Fibroblast of skin of back (primary cell): ENCODE data around the gene POU5F1. TPM values are rescaled to one million over a fixed set of nuclear protein-coding genes. Genes with fewer than 3 reads are reported as not detected.
"Not testable (repeated sequence)": the region's sequence is repeated elsewhere in the genome, so short reads cannot be mapped to it uniquely, and the experiment has no call there.

Experiments used
- DNase-seq: peaks from one replicate; pipeline ENCODE4 v3.0.0-alpha.2; 2013
- polyA plus RNA-seq, 2 experiments: library from polyadenylated mRNA; unstranded; fragments of 120-200 nt; gene quantifications; one replicate each; pipeline ENCODE4 v1.2.1, GENCODE V29; 2013; ENCODE audit not compliant: insufficient read length in 2 of 2

The POU5F1 gene
- polyA plus RNA-seq (2013, experiment 1 of 2; ENCODE audit: insufficient read length) = 0.49 TPM
- polyA plus RNA-seq (2013, experiment 2 of 2; ENCODE audit: insufficient read length) = not detected

DNA sequence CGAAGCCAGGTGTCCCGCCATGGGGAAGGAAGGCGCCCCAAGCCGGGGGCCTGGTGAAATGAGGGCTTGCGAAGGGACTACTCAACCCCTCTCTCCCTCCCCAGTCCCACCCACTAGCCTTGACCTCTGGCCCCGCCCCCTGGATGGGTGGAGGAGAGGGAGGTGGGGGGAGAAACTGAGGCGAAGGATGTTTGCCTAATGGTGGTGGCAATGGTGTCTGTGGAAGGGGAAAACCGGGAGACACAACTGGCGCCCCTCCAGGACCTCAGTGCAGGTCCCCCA lies at the start of gene POU5F1:
Gene POU5F1 (minus strand): TSS at position 83 of the 282 bp plus-strand sequence. CDS start 62 bp downstream, at position 21.
- DNase-seq = no peak

DNA sequence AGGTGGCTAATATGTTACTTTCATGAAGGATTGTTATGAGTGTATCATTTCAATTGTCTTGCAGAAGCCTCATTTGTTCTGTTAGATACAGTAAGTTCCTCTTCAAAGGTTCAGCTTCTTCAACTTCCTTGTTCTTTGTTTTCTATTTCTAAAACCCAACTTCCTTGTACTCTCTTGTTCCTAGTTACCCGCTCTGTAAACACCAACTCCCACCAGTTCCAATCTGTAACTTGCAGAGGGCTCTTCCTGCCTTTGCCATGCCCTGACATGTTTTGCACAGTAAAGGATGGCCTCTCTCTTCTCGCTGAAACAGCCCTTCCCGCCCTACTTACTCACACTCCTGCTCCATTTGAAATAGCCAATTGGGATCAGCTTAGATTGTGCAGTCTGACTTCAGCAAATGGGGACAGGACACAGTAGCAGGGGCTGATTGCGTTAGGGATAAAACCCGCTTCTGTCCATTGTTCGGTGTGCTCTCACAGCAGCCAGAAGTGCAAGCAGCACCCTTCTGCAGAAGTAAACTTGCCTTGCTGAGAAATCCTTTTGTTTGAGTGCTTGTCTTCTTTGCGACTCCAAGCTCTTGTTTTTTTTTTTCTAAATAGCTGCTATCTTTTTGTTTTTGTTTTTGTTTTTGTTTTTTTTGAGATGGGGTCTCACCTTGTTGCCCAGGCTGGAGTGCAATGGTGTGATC lies 45.9 kb upstream of the POU5F1 start:
- DNase-seq = no peak

DNA sequence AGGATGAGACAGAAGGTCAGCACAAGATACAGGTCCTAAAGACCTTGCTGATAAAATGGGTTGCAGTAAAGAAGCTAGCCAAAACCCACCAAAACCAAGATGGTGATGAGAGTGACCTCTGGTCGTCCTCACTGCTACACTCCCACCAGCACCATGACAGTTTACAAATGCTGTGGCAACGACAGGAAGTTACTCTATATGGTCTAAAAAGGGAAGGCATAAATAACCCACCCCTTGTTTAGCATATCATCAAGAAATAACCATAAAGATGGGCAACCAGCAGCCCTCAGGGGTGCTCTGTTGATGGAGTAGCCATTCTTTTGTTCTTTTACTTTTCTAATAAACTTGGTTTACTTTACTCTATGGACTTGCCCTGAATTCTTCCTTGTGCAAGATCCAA lies 44.7 kb upstream of the POU5F1 start:
- DNase-seq = not testable (repeated sequence)

DNA sequence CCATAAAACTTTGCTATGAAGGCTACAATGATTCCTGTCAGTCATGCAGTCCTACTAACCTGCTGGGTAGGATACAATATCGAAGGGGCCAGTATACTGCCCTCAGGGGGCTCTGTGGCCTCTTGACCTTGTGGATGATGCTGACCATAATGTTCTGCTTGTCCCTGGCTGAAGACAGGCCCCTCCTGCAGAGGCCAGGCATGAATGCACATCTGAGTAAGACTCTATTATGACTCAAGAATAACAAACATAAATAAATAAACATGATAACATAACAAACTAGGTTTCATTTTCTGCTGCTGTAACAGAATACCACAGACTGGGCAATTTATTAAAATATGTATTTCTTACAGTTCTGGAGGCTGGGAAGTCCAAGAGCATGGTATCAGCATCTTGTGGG lies 44.0 kb upstream of the POU5F1 start:
- DNase-seq = peak; percentile 3

DNA sequence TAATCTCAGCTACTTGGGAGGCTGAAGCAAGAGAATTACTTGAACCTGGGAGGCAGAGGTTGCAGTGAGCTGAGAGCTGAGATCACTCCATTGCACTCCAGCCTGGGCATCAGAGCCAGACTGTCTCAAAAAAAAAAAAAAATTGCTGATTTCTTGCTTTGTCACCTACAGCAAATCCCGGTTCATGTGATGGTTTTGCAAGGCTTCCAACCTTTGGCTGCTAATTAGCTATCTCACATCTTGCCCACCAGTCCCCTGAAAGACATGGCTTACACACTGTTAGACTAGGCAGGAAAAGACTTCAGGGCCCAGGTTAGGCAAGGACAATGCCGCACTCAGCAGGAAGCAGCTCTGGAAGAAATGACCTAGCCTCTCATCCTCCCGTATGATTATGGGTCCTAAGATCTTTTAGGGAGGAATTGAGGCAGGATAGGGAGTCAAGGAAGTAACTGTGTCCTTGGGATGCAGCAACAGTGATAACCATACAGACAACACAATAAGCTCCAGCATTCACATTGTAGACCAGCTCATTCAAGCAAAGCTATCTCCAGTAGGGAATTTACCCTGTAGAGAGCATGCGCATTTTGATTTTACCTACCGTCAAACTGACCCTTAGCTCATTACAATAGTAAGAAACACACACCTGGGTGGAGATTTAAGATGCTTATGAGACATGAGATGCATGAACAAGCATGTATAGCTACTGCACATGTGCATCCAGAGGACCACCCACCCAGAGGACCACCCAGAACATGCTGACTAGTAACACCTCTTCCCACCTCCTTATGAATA lies 40.5 kb upstream of the POU5F1 start:
- no peak for DNase-seq

DNA sequence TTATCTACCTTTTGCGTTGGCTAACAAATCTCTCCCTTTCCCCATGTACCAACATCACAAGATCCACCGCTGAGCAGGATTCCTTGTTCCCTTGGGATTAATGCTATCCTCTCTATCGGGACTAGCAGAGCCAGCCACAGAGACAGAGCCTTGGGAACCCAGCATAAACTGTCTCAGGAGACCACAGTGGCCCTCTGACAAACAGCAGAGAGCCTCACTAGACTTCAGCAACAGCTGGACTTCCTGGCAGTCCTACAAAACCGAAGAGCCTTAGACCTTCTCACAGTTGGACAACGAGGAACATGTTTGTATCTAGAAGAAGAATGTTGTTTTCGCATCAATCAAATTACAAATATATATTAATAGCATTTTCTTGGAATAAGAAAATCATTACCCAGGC lies 39.6 kb upstream of the POU5F1 start:
- DNase-seq = no peak

DNA sequence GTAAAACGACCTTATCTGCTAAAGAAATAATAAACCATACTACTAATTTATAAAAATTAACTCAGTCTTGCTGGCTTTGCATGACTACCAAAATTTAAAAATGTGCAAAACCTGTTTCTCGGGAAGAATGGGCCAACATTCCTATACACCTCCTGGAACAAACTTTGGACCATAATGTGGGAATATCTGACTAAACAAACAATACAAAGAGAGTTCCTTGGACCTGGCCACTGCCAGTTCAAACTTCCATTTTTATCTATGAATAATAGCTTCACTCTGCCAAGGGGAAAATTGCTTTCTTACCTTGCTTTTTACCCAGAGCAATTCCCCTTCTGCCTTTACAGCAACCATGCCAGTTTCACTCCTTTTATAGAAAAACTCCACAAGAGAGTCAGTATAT lies 38.7 kb upstream of the POU5F1 start:
- no peak for DNase-seq

DNA sequence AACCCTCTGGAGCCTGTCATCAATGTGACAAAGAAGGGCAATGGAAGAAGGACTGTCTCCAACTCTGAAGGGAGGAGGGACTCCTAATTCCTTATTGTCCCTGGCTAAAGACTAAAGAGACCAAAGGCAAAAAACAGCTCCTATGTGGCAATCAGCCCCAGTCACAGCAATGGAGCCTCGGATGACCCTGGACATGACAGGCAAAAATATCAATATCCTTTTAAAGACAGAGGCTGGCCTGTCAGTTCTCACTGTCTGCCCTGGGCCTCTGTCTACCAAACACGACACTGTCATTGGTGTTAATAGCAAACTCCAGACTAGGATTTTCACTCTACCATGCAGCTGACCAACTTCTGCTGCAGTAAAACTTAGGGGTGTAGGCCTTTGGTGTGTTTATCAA lies 38.0 kb upstream of the POU5F1 start:
- DNase-seq = no peak

DNA sequence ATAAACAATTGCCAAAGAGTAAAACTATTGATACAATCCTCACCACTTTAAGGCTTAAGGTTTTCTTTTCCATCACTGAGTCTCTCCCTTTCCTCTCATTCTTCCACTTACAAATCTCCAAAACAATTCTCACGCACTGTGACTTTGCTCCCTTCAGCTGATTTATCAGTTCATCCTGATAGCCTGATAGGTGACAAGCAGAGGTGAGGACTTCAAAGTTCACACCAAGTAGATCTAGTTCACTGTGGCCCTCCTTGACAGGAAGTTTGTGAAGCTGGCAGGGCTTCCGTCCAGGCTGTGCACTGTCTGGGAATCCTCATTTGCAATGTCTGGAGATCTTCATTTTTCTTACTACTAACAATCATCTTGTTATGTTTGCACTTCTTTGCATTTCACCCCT lies 35.2 kb upstream of the POU5F1 start:
- DNase-seq = no peak

DNA sequence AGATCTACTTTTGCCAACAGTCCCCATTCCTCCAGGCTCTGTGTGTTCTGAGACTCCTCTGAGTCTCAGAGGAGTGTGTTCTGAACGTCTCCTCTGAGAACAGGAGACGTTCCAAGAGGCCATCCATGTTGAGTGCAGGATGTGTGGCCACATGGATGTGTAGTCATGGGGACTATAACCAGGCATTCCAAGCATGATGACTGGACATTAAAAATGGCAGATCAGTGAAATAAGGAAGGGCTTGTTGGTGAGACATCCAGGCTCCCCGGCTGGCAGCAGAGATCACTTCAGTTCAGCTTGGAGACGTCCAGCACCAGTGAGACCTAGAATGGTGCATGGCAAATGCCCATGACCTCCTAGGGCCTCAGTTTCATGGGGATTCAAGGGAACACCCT lies 34.3 kb upstream of the POU5F1 start:
- DNase-seq = peak; percentile 30

DNA sequence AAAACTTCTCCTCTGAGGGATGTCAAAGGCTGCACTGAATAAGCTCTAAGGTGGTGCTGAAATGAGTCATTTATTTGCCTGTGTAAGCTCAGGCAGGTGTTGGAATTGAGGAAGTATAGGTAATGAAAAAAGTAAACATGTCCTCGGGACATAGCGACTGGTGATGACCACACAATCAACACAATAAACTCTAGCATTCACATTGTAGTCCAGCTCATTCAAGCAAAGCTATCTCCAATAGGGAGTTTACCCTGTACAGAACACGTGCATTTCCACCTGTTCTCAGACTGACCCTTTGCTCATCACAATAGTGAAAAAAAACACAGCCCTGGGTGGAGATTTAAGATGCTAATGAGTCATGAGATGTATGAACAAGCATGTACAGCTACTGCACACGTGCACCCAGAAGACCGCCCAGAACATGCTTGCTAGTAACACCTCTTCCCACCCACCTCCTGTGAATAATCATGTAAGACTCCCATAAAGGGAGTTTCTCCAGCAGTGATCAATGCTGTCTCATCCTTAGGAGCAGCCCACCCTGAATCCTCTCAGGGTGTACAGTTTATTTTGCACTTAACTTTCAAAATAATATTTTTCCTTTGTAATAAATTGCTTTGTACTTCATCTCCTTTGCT lies 33.0 kb upstream of the POU5F1 start:
- peak; percentile 45 for DNase-seq

DNA sequence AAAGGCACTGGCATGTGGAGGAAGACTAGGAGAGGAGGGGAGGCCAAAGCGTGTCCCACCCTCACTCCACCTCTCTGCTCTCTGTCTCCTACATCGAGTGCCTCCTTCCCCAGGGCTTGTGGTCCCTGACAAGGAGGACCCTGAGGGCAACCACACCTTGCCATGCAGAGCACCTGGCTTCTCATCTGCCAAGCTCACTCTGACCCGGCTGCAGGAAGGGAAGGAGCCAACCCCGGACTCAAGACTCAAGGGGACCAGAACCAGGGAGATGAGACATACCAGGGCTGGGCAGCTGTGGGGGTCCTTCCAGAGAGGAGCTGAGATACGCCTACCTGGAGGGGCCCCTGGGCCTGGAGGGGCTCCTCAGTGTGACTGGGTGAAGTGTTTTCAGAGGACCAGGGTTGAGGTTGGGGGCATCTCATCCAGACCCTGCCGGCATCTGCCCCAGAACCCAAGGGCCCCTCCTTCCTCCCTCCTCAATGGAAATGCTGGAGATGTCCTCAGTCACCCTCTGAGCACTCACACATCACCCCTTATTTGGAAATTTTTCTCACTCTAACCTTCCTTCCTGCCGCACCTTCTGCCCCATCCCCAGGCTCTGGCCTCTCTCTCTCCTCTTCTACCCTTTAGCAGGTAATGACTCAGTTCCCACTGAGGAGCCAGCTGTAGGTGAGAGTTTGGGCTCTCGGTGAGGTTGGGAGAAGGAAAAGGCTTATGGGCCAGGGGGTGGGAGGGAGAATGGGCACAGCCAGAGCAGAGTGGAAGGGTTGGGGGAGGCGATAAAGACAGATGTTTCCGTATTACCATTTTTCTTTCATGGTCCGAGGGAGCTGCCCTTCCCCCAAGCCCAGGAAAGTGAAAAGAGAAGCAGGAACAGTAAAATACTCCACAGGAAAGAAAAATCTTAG lies 32.0 kb upstream of the POU5F1 start:
- DNase-seq = no peak

DNA sequence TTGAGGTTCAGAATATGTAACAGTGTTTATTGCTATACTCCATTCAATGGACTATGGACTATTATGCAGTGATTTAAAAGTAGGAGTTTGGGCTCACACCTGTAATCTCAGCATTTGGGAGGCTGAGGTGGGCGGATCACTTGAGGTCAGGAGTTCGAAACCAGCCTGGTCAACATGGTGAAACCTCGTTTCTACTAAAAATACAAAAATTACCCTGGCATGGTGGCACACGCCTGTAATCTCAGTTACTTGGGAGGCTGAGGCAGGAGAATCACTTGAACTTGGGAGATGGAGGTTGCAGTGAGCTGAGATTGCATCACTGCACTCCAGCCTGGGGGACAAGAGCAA lies 28.6 kb upstream of the POU5F1 start:
- not testable (repeated sequence) for DNase-seq

DNA sequence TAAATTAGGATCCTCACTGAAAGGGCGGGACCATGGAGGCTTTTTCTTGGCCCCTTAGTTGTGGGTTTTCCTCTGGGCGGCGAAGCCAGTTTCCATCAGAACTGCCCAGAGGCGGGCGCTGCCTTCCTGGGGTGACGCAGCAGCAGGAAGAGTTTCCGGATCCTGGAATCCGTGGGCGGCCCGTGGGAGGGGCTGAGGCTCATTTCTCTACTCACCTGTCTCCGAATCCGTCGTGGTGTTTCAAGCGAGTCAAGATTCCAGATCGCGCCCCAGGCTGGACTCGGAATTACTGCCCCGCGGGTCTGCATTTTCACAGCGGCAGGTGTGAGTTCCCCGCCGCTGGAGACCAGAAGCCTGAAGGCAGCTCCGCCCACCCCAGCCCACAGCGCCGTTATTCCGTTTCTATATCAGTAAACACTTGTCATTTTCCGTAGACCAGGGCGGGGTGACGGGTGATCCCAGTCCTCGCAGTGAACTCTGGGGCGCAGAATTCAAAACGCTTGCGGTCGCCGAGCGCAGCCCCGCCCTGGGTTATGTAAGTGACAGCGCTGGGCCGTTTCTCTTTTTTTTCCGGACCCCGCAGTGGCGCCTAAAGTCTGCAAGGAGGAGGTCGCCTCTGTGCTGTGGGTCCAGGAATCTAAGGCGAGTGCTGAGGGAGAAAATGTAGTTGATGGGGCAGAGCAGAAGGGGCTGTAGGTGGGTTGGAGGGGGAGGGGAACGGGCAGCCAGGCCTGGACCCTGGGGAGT lies 27.2 kb upstream of the POU5F1 start:
- DNase-seq = peak; percentile 78

DNA sequence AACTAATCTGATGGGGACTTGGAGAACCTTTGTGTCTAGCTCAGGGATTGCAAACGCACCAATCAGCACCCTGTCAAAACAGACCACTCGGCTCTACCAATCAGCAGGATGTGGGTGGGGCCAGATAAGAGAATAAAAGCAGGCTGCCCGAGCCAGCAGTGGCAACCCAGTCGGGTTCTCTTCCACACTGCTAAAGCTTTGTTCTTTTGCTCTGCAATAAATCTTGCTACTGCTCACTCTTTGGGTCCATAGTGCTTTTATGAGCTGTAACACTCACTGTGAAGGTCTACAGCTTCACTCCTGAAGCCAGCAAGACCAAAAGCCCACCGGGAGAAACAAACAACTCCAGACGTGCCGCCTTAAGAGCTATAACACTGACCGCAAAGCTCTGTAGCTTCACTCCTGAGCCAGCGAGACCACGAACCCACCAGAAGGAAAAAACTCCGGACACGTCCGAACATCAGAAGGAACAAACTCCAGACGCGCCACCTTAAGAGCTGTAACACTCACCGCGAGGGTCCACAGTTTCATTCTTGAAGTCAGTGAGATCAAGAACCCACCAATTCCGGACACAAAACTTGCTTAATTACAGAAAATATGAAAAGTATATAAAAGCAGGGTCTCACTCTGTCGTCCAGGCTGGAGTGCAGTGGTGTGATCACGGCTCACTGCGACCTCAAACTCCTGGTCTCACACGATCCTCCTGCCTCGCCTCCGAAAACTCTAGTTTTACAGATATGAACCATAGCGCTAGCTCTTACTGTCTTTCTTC lies 26.0 kb upstream of the POU5F1 start:
- not testable (repeated sequence) for DNase-seq

DNA sequence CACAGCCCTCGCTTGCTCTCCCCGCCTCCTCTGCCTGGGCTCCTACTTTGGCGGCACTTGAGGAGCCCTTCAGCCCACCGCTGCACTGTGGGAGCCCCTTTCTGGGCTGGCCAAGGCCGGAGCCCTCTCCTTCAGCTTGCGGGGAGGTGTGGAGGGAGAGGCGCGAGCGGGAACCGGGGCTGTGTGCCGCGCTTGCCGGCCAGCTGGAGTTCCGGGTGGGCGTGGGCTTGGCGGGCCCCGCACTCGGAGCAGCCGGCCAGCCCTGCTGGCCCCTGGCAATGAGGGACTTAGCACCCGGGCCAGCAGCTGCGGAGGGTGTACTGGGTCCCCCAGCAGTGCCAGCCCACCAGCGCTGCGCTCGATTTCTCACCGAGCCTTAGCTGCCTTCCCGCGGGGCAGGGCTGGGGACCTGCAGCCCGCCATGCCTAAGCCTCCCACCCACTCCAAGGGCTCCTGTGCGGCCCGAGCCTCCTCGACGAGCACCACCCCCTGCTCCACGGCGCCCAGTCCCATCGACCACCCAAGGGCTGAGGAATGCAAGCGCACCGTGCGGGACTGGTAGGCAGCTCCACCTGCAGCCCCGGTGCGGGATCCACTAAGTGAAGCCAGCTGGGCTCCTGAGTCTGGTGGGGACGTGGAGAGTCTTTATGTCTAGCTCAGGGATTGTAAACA lies 25.0 kb upstream of the POU5F1 start:
- not testable (repeated sequence) for DNase-seq

DNA sequence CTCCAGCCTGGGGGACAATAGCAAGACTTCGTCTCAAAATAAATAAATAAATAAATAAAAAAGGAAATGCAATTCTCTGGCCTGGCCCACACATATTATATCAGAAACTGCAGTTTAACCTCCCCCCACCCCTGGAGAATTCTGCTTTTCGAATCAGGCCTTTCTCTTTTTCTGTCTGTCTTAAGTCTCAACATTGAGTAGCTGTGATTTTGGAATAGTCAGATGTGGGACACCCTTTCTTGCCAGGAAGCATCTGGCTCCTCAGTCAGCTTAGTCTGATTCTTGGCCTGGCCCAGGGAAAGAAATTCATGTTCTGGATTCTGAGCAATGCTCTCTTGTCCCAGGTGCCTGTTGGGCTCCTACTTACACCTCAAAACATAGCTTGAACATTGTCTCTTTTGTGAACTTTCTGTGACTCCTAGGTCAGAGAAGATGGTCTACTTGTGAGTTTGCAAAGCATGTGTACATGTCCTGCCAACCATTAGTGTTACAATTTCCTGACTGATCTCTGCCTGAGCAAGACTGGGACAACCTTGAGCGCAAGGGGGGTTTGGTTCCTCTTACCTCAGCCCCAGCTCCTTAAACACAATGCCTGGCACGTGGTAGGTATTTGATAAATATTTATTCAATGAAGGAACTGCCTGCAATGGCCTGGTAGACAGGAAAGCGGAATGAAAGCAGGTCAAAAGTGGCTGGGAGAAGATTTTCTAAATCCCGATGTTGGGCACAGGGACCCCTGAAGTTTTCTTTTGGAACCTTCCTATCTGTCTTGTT lies 23.8 kb upstream of the POU5F1 start:
- no peak for DNase-seq

DNA sequence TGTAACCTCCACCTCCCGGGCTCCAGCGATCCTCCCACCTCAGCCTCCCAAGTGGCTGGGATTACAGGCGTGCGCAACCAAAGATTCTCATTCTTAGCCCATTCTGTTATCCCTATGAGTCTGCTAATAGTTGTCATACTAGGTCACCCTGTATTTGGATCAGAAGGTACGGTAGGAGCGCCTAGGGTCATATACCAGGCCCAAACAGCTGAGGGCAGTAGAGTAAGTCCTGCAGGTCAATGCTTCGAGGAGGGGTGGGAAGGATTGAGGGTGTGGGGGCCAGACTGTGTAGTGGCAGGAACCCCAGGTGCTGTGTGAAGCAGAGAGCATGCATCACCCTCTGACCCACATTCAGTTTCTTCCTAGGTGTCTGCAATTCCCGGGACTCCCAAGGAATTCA lies 22.7 kb upstream of the POU5F1 start:
- DNase-seq = no peak

DNA sequence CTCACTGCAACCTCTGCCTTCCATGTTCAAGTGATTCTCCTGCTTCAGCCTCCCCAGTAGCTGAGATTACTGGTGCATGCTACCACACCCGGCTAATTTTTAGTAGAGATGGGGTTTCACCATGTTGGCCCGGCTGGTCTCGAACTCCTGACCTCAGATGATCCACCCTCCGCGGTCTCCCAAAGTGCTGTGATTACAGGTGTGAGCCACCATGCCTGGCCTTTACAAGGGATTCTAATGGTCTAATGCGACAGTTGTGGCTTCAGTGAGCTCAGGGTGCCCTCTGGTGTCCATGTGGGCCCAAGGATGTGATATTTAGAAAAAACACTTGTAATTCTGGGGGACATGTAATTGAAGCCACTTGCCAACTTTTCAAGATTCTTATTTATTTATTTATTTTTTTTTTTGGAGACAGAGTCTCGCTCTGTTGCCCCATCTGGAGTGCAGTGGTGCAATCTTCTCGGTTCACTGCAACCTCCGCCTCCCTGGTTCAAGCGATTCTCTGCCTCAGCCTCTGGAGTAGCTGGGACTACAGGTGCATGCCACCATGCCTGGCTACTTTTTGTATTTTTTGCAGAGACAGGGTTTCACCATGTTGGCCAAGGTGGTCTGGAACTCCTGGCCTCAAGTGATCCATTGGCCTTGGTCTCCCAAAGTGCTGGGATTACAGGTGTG lies 22.1 kb upstream of the POU5F1 start:
- peak; percentile 70 for DNase-seq
